DMS 273 (cell line): ENCODE results near the gene COP1.

Experiments
- DNase-seq: peaks from one replicate; lab custom pipeline; 2025; ENCODE audit not compliant: unreplicated experiment; lab: John Stamatoyannopoulos, UW

The COP1 gene

GRCh38 chr1:176201568-176201967, 5.5 kb downstream of the COP1 start:
- DNase-seq = no peak

- no peak for DNase-seq
Observed at GRCh38 chr1:176199707-176200106, 7.4 kb downstream of the COP1 start.

GRCh38 chr1:176198413-176198812, 8.7 kb downstream of the COP1 start:
- DNase-seq = no peak

- no peak for DNase-seq
Observed at GRCh38 chr1:176196728-176197127, 10.4 kb downstream of the COP1 start.

GRCh38 chr1:176195547-176195946, 11.5 kb downstream of the COP1 start:
- no peak for DNase-seq

- DNase-seq = no peak
Observed at GRCh38 chr1:176193663-176194062, 13.4 kb downstream of the COP1 start.

GRCh38 chr1:176193023-176193422, 14.1 kb downstream of the COP1 start:
- DNase-seq = no peak

GRCh38 chr1:176188604-176189003, 18.5 kb downstream of the COP1 start:
- no peak for DNase-seq

- DNase-seq = no peak
Observed at GRCh38 chr1:176187001-176187400, 20.1 kb downstream of the COP1 start.

- DNase-seq = no peak
Observed at GRCh38 chr1:176183618-176184017, 23.5 kb downstream of the COP1 start.

GRCh38 chr1:176178316-176178715, 28.8 kb downstream of the COP1 start:
- no peak for DNase-seq

- DNase-seq = no peak
Observed at GRCh38 chr1:176177764-176178163, 29.3 kb downstream of the COP1 start.

GRCh38 chr1:176174108-176174507, 33.0 kb downstream of the COP1 start:
- DNase-seq = no peak

- DNase-seq = no peak
Observed at GRCh38 chr1:176172215-176172614, 34.9 kb downstream of the COP1 start.

GRCh38 chr1:176167210-176167609, 39.9 kb downstream of the COP1 start:
- DNase-seq = no peak

- no peak for DNase-seq
Observed at GRCh38 chr1:176165573-176165972, 41.5 kb downstream of the COP1 start.

- DNase-seq = no peak
Observed at GRCh38 chr1:176164014-176164678, 42.9 kb downstream of the COP1 start.

- DNase-seq = no peak
Observed at GRCh38 chr1:176159993-176160392, 47.1 kb downstream of the COP1 start.

- no peak for DNase-seq
Observed at GRCh38 chr1:176157995-176158394, 49.1 kb downstream of the COP1 start.

GRCh38 chr1:176149939-176150807, 56.9 kb downstream of the COP1 start:
- DNase-seq = no peak

- no peak for DNase-seq
Observed at GRCh38 chr1:176144526-176144925, 62.6 kb downstream of the COP1 start.

- no peak for DNase-seq
Observed at GRCh38 chr1:176142973-176143372, 64.1 kb downstream of the COP1 start.
